Tibial artery (tissue), 4 donors: ENCODE data around the gene NKIRAS1.
"Not testable (repeated sequence)": the region's sequence is repeated elsewhere in the genome, so short reads cannot be mapped to it uniquely, and the experiment has no call there.

Experiments
- DNase-seq, 2 donors: peaks; one replicate each; pipeline ENCODE4 v3.0.0-alpha.2; 2019
- H3K27ac ChIP-seq, 2 donors: fragments of 200-600 bp; sonication (generic) in 1 of 2; 1 replicate in 1 of 2; 2 replicates in 1 of 2; pipeline ENCODE4 v1.5.1; 2018 to 2019; ENCODE audit warnings: mild to moderate bottlenecking in 1 of 2
- H3K27me3 ChIP-seq, 2 donors: fragments of 200-600 bp; sonication (generic) in 1 of 2; one replicate each; pipeline versions ENCODE4 v1.5.1 to v1.6.0; 2016 to 2019
- H3K36me3 ChIP-seq, 3 donors: fragments of 200-600 bp; sonication (generic) in 2 of 3; one replicate each; pipeline ENCODE4 v1.5.1; 2016 to 2019; ENCODE audit warnings: mild to moderate bottlenecking in 2 of 3
- H3K4me1 ChIP-seq, 4 donors: fragments of 200-600 bp; sonication (generic) in 2 of 4; 1 replicate in 3 of 4; 2 replicates in 1 of 4; pipeline ENCODE4 v1.5.1; 2016 to 2019
- H3K4me3 ChIP-seq, 2 donors: fragments of 200-600 bp; sonication (generic) in 1 of 2; 1 replicate in 1 of 2; 2 replicates in 1 of 2; pipeline ENCODE4 v1.5.1; 2018 to 2019; ENCODE audit warnings: mild to moderate bottlenecking in 2 of 2
- H3K9me3 ChIP-seq, 3 donors: fragments of 200-600 bp; sonication (generic) in 1 of 3; one replicate each; pipeline ENCODE4 v1.5.1; 2016 to 2019
- intact Hi-C: fragments of 100-400 bp; cut with DNase I; formaldehyde crosslinking; loops from one replicate; pipeline ENCODE4 v1.15.0; 2023; ENCODE audit warnings: low total_unique reads
- TF ChIP-seq, protein P1 (sequence below), 2 experiments: fragments of 200-600 bp in 1 of 2; fragments of 450-650 bp in 1 of 2; IDR thresholded peaks; one replicate each; pipeline ENCODE4 v1.5.1; 2017 to 2019; ENCODE audit warnings: antibody characterized with exemption in 2 of 2, mild to moderate bottlenecking in 1 of 2, moderate library complexity in 1 of 2

The NKIRAS1 gene

GRCh38 chr3:23861689-23862088 lies 55.1 kb downstream of the NKIRAS1 start:
- H3K4me1 ChIP-seq: peaks cover 0 to 51% (median 33%) of the 10 kb centered on the region in 4 donors
- H3K27me3 ChIP-seq: no peaks in the 10 kb centered on the region
- no peak overlapping the region for H3K4me3 ChIP-seq
- H3K9me3 ChIP-seq: no peaks in the 10 kb centered on the region
- DNase-seq: no peak
- intact Hi-C loops: no loop called here
- H3K27ac ChIP-seq: no peak overlapping the region
- TF ChIP-seq, protein P1, sequence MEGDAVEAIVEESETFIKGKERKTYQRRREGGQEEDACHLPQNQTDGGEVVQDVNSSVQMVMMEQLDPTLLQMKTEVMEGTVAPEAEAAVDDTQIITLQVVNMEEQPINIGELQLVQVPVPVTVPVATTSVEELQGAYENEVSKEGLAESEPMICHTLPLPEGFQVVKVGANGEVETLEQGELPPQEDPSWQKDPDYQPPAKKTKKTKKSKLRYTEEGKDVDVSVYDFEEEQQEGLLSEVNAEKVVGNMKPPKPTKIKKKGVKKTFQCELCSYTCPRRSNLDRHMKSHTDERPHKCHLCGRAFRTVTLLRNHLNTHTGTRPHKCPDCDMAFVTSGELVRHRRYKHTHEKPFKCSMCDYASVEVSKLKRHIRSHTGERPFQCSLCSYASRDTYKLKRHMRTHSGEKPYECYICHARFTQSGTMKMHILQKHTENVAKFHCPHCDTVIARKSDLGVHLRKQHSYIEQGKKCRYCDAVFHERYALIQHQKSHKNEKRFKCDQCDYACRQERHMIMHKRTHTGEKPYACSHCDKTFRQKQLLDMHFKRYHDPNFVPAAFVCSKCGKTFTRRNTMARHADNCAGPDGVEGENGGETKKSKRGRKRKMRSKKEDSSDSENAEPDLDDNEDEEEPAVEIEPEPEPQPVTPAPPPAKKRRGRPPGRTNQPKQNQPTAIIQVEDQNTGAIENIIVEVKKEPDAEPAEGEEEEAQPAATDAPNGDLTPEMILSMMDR (IDR thresholded peaks at IDR 0.05): no peak
- H3K36me3 ChIP-seq: peaks cover 0 to 5% (median 4%) of the 10 kb centered on the region in 3 donors

- Histone ChIP-seq H3K36me3 (peaks cover 0 to 5% (median 4%) of the 10 kb centered on the region in 3 donors), H3K27ac (no peak overlapping the region), H3K9me3 (no peaks in the 10 kb centered on the region), H3K4me1 (peaks cover 0 to 41% (median 23%) of the 10 kb centered on the region in 4 donors), H3K27me3 (no peaks in the 10 kb centered on the region), H3K4me3 (no peak overlapping the region)
- DNase-seq: no peak
- intact Hi-C loops: no loop called here
- TF ChIP-seq, protein P1 (IDR thresholded peaks at IDR 0.05): no peak
Measured at GRCh38 chr3:23859839-23860382, 56.9 kb downstream of the NKIRAS1 start.

DNA sequence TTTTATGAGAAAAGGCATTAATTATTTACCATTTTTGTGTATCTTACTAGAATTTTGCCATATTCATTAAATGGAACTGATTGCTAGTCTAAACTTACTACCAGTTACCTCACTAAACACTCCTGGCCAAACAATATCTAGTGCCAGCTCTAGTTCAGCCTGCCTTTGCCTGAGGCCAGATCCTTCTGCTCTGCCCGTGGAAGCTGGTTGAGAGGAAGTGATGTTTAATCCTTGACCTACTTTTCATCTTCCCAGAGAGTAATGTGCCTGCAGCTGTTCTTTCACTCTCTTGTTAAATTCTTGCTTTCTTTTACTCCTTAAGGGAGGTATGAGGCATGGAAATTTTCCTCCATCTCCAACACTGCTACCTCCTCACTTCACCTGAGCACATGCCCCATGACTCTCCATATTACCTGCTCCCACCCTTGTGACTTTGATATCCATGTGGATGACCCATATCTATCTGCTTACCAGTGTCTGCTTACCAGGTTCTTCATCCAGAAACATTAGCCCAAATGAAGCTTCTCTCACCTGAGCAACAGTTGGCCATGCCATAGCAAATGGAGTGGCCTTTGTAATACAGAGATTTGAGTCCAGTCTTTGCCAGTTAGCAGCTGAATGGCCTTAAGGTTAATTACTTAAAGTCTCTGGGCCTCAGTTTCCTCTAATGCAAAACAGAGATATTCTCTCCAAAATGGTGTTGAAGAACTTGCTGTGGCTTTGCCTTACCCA lies 57.6 kb downstream of the NKIRAS1 start:
- H3K27me3 ChIP-seq: no peaks in the 10 kb centered on the region
- peak in 1 of 2 donors; percentile 28 for DNase-seq
- TF ChIP-seq, protein P1 (IDR thresholded peaks at IDR 0.05): no peak

DNA sequence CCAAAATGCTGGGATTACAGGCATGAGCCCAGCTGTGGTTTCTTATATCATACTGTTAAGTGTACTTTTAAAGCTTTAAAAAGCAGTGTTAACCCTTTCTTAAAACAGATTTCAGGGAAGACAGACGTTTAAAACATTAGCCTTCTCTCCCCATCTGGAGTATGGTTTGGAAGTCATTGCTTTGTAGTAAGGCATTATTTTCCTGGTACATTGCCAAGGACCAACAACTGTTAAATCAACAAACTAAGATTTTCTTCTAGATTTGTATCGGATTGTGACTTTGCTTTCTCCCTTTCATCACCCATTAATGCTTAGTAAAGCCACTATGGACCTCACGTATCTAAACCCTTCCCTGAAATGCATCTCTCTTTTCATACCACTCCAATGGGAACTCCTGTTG lies 60.5 kb downstream of the NKIRAS1 start:
- H3K36me3 ChIP-seq: no peaks in the 10 kb centered on the region
- intact Hi-C loops: no loop called here

More for the DNA sequence above, 57.6 kb downstream of the NKIRAS1 start:
- H3K9me3 ChIP-seq: no peaks in the 10 kb centered on the region
- H3K27ac ChIP-seq: no peak overlapping the region
- peaks cover 0 to 5% (median 4%) of the 10 kb centered on the region in 3 donors for H3K36me3 ChIP-seq
- intact Hi-C loops: no loop called here
- H3K4me1 ChIP-seq: peaks cover 0 to 37% (median 21%) of the 10 kb centered on the region in 4 donors
- H3K4me3 ChIP-seq: no peak overlapping the region

DNA sequence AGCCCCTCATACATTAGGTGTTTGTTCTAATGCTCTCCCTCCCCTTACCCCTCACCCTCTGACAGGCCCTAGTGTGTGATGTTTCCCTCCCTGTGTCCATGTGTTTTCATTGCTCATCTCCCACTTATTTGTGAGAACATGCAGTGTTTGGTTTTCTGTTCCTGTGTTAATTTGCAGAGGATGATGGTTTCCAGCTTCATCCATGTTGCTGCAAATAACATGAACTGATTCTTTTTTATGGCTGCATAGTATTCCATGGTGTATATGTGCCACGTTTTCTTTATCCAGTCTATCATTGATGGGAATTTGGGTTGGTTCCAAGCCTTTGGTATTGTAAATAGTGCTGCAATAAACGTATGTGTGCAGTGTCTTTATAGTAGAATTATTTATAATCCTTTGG lies 67.3 kb downstream of the NKIRAS1 start:
- intact Hi-C loops: not testable (repeated sequence)

More for the DNA sequence above, 60.5 kb downstream of the NKIRAS1 start:
- no peak overlapping the region for H3K4me3 ChIP-seq
- H3K27ac ChIP-seq: no peak overlapping the region
- no peak for DNase-seq
- no peaks in the 10 kb centered on the region for H3K27me3 ChIP-seq
- H3K9me3 ChIP-seq: no peaks in the 10 kb centered on the region
- H3K4me1 ChIP-seq: peaks cover 0 to 46% (median 21%) of the 10 kb centered on the region in 4 donors
- TF ChIP-seq, protein P1 (IDR thresholded peaks at IDR 0.05): no peak

More for the DNA sequence above, 67.3 kb downstream of the NKIRAS1 start:
- H3K27me3 ChIP-seq, H3K9me3 ChIP-seq, H3K4me3 ChIP-seq, H3K36me3 ChIP-seq, H3K27ac ChIP-seq, H3K4me1 ChIP-seq, DNase-seq: not testable (repeated sequence)
